Endothelial cell of umbilical vein (primary cell): ENCODE data around the gene ACTN1. TPM values are rescaled to one million over a fixed set of nuclear protein-coding genes. Genes with fewer than 3 reads are reported as not detected.
A peak's percentile ranks its signal among the peaks of the same experiment; 100 is the strongest.

Experiments
- BruUV-seq: library from RNA; stranded (reverse); fragments of 400-500 nt; replicated peaks from 2 replicates; lab custom pipeline; 2021; lab: Mats Ljungman, UMichigan
- CTCF ChIA-PET: fragments of 300-600, 350-600 bp; sonication (Branson Sonifier 250); formaldehyde crosslinking; loops from one replicate; lab custom pipeline; 2021; ENCODE audit warnings: antibody characterized with exemption, inconsistent platforms; lab: Charles Lee
- POLR2A ChIA-PET: fragments of 300-600, 350-600 bp; sonication (Branson Sonifier 250); formaldehyde crosslinking; loops from one replicate; lab custom pipeline; 2021; ENCODE audit warnings: antibody characterized with exemption, inconsistent platforms; lab: Charles Lee
- DNase-seq: peaks from one replicate; pipeline ENCODE4 v3.0.0-alpha.2; 2011; ENCODE audit warnings: low read depth, low spot score
- FAIRE-seq: peaks from 2 replicates; lab custom pipeline; 2011; peaks lifted over from hg19 to GRCh38; lab: Jason Lieb, UNC
- H2AFZ ChIP-seq: 2 replicates; pipeline ENCODE4 v1.6.0; 2012; ENCODE audit warnings: low read depth, low read length, control low read depth, inconsistent platforms
- H3K27ac ChIP-seq: 2 replicates; pipeline ENCODE4 v1.5.1; 2011; ENCODE audit warnings: low read depth, mild to moderate bottlenecking, control low read depth, low read length, moderate library complexity; ENCODE audit not compliant: insufficient read depth
- H3K27me3 ChIP-seq, 2 experiments: 2 replicates each; pipeline versions ENCODE4 v1.6.0 to v1.6.1; 2011; ENCODE audit warnings: low read length in 2 of 2, mixed read lengths in 1 of 2; ENCODE audit not compliant: control insufficient read depth in 2 of 2, insufficient read depth in 2 of 2
- H3K36me3 ChIP-seq, 2 experiments: 2 replicates in 1 of 2; 3 replicates in 1 of 2; pipeline ENCODE4 v1.5.1; 2011; ENCODE audit warnings: low read length in 2 of 2, mild to moderate bottlenecking in 1 of 2, moderate library complexity in 1 of 2; ENCODE audit not compliant: control insufficient read depth in 2 of 2, insufficient read depth in 2 of 2; ENCODE audit errors: extremely low read depth in 1 of 2
- H3K4me1 ChIP-seq: 3 replicates; pipeline ENCODE4 v1.5.1; 2011; ENCODE audit warnings: mild to moderate bottlenecking, low read length; ENCODE audit not compliant: control insufficient read depth, insufficient read depth; ENCODE audit errors: extremely low read depth
- H3K4me2 ChIP-seq: 2 replicates; pipeline ENCODE4 v1.6.1; 2011; ENCODE audit warnings: low read length, control low read depth, mixed read lengths; ENCODE audit not compliant: insufficient read depth
- H3K4me3 ChIP-seq, 3 experiments: fragments of 200-600 bp in 1 of 3; sonication (generic), shearing (Covaris generic) in 1 of 3; replicated peaks in 1 of 3; 2 replicates each; pipeline ENCODE4 v1.5.1; 2011 to 2016; ENCODE audit warnings: control low read depth in 3 of 3, low read length in 3 of 3, mild to moderate bottlenecking in 2 of 3, inconsistent platforms in 1 of 3, low read depth in 1 of 3, moderate library complexity in 1 of 3; ENCODE audit not compliant: insufficient read depth in 1 of 3
- H3K79me2 ChIP-seq: 2 replicates; pipeline ENCODE4 v1.6.0; 2012; ENCODE audit warnings: low read length, inconsistent platforms; ENCODE audit not compliant: control insufficient read depth, insufficient read depth
- H3K9ac ChIP-seq: replicated peaks from 2 replicates; pipeline ENCODE3; 2011; ENCODE audit warnings: low read length, control low read depth; ENCODE audit not compliant: insufficient read depth; ENCODE audit errors: extremely low read depth
- H3K9me1 ChIP-seq: replicated peaks from 3 replicates; pipeline ENCODE4 v1.6.0; 2011; ENCODE audit warnings: mild to moderate bottlenecking, low read length; ENCODE audit not compliant: control insufficient read depth, insufficient read depth; ENCODE audit errors: extremely low read depth
- H3K9me3 ChIP-seq: replicated peaks from 2 replicates; pipeline ENCODE4 v1.5.1; 2012; ENCODE audit warnings: low read length, inconsistent platforms; ENCODE audit not compliant: control insufficient read depth, insufficient read depth
- H4K20me1 ChIP-seq: replicated peaks from 2 replicates; pipeline ENCODE3; 2011; ENCODE audit warnings: mild to moderate bottlenecking, low read length; ENCODE audit not compliant: control insufficient read depth, insufficient read depth; ENCODE audit errors: extremely low read depth
- CTCF ChIP-seq, 2 donors: IDR thresholded peaks; 1 replicate in 1 of 2; 2 replicates in 1 of 2; pipeline ENCODE4 v1.5.1; 2011; ENCODE audit warnings: low read length in 2 of 2, mild to moderate bottlenecking in 2 of 2, moderate library complexity in 2 of 2, control low read depth in 1 of 2, inconsistent platforms in 1 of 2, low read depth in 1 of 2; ENCODE audit not compliant: insufficient read depth in 1 of 2; ENCODE audit errors: extremely low read depth in 1 of 2
- EZH2 ChIP-seq: IDR thresholded peaks from 2 replicates; pipeline ENCODE4 v1.6.1; 2012; ENCODE audit warnings: borderline replicate concordance, low read depth, mild to moderate bottlenecking, moderate library complexity, low read length, inconsistent platforms; ENCODE audit not compliant: severe bottlenecking
- FOS ChIP-seq: IDR thresholded peaks from 2 replicates; pipeline ENCODE4 v1.6.1; 2011; ENCODE audit warnings: mild to moderate bottlenecking, low read length, moderate library complexity, borderline replicate concordance; ENCODE audit not compliant: insufficient read depth
- GATA2 ChIP-seq: IDR thresholded peaks from 2 replicates; pipeline ENCODE4 v1.7.0; 2011; ENCODE audit warnings: low read depth, mild to moderate bottlenecking, moderate library complexity, mixed read lengths, low read length; ENCODE audit not compliant: insufficient read length, insufficient read depth
- JUN ChIP-seq: IDR thresholded peaks from 2 replicates; pipeline ENCODE4 v1.6.1; 2011; ENCODE audit warnings: borderline replicate concordance, low read depth; ENCODE audit not compliant: insufficient read length, insufficient read depth
- MYC ChIP-seq: IDR thresholded peaks from one replicate; pipeline ENCODE4 v1.6.1; 2011; ENCODE audit warnings: mild to moderate bottlenecking, low read depth, low read length
- POLR2A ChIP-seq: IDR thresholded peaks from 2 replicates; pipeline ENCODE4 v1.6.1; 2012; ENCODE audit warnings: low read depth, mild to moderate bottlenecking, control low read depth, low read length
- POLR2AphosphoS5 ChIP-seq: IDR thresholded peaks from 2 replicates; pipeline ENCODE4 v1.6.1; 2012; ENCODE audit warnings: low read depth, mild to moderate bottlenecking, control low read depth, low read length, moderate library complexity; ENCODE audit not compliant: insufficient read depth
- dilution Hi-C: fragments of 300-500 bp; cut with MboI; formaldehyde crosslinking; loops from one replicate; pipeline ENCODE4 v1.15.0; 2019; ENCODE audit warnings: low sequenced_read_pairs; ENCODE audit not compliant: extremely low pct_ligation_motif_present
- intact Hi-C: fragments of 100-400 bp; cut with micrococcal nuclease; formaldehyde crosslinking; loops from one replicate; pipeline ENCODE4 v1.10.0; 2022
- polyA plus RNA-seq, 4 experiments: library from polyadenylated mRNA; depleted of rRNA in 3 of 4; stranded (reverse) in 3 of 4; unstranded in 1 of 4; fragments of >200 nt; gene quantifications; 2 replicates each; pipeline versions ENCODE4 v1.2.1 to v1.2.3, GENCODE V29; 2011 to 2012; ENCODE audit warnings: missing spikeins in 1 of 4
- total RNA-seq: library from RNA; stranded (reverse); gene quantifications from 2 replicates; pipeline ENCODE4 v1.2.3, GENCODE V29; 2021
- TF ChIP-seq, protein P1 (sequence below): IDR thresholded peaks from 2 replicates; pipeline ENCODE4 v1.6.1; 2011; ENCODE audit not compliant: insufficient read depth, insufficient read length

ACTN1 gene
- total and polyA plus RNA-seq, 2 donors (not counting 3 experiments of a cell fraction or from before 2014, with no cell fraction given): 442 to 463 TPM

DNA sequence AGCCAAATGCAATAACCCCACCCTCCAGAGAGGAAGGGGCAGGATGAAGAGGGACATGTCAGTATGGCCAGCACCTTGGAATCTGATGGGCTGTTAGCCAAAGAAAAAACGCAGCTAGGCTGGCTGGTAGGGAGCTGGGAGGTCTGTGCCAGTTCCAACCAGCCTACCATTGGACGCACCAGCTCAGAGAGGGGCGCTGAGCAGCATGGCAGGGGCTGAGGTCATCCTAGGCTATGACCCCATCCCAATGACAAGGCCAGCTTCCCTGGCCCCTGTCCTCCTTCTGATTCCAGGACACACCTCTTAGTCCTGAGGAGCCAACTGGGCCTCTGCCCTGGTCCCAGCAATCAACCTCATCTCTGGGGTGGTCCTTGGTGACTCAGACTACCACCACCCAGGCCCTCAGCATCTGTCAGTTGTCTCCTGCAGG is 12.2 kb downstream of the ACTN1 start:
- dilution Hi-C loops (no loop called here), intact Hi-C loops (no loop called here)
- CTCF ChIA-PET: interaction anchor here (1.3 to 1.5 kb wide), 3 partner anchors 31 to 135 kb away, joined by 3 to 5 read pairs (median 3); no protein-coding TSS in a partner anchor
- DNase-seq: peak; percentile 39
- Histone ChIP-seq H3K4me3 (no peak overlapping the region), H3K79me2 (peaks cover 100% of the 10 kb centered on the region), H3K4me1 (peaks cover 73% of the 10 kb centered on the region), H3K9me1 (no peaks in the 10 kb centered on the region), H3K4me2 (peak overlapping the region; percentile 15), H3K36me3 (peaks cover 0 to 17% of the 10 kb centered on the region in 2 experiments), H3K9ac (no peak overlapping the region), H3K9me3 (no peaks in the 10 kb centered on the region), H3K27ac (peak overlapping the region; percentile 13), H3K27me3 (no peaks in the 10 kb centered on the region), H4K20me1 (peaks cover 2% of the 10 kb centered on the region), H2AFZ (no peak overlapping the region)
- TF ChIP-seq MYC (no peak), GATA2 (peak; percentile 76), POLR2AphosphoS5 (no peak), FOS (no peak)
- FAIRE-seq: peak; percentile 66
- no TSS peak for BruUV-seq
- POLR2A ChIA-PET: interaction anchor here (1.4 kb wide), 1 partner anchor 9 kb away, joined by 3 read pairs; no protein-coding TSS in a partner anchor

GRCh38 chr14:68965261-68965761 is 13.8 kb downstream of the ACTN1 start:
- H3K79me2 ChIP-seq: peaks cover 100% of the 10 kb centered on the region
- H3K27me3 ChIP-seq: no peaks in the 10 kb centered on the region
- no peak for TF ChIP-seq POLR2A
- no peak for TF ChIP-seq JUN
- no peak for TF ChIP-seq FOS
- TF ChIP-seq POLR2AphosphoS5: no peak
- TF ChIP-seq CTCF (IDR thresholded peaks at IDR 0.05; ENCODE audit: extremely low read depth in 1 of 2, insufficient read depth in 1 of 2, low read depth in 1 of 2, low read length in 2 of 2): no peak
- TF ChIP-seq EZH2: no peak
- TF ChIP-seq, protein P1, sequence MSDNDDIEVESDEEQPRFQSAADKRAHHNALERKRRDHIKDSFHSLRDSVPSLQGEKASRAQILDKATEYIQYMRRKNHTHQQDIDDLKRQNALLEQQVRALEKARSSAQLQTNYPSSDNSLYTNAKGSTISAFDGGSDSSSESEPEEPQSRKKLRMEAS: no peak
- TF ChIP-seq GATA2: no peak
- TF ChIP-seq MYC: no peak
- no peak overlapping the region for H3K9ac ChIP-seq
- BruUV-seq: no TSS peak
- H2AFZ ChIP-seq: no peak overlapping the region
- no peak overlapping the region for H3K4me3 ChIP-seq
- DNase-seq (no peak), FAIRE-seq (peak; percentile 4)
- peaks cover 59% of the 10 kb centered on the region for H3K4me1 ChIP-seq
- peaks cover 0 to 16% of the 10 kb centered on the region in 2 experiments for H3K36me3 ChIP-seq
- no peak overlapping the region for H3K4me2 ChIP-seq
- no peaks in the 10 kb centered on the region for H3K9me3 ChIP-seq
- intact Hi-C loops: no loop called here
- no peaks in the 10 kb centered on the region for H3K9me1 ChIP-seq
- POLR2A ChIA-PET: no interaction called here
- dilution Hi-C loops: no loop called here
- H4K20me1 ChIP-seq: peaks cover 2% of the 10 kb centered on the region
- CTCF ChIA-PET: interaction anchor here (1.3 to 1.4 kb wide), 2 partner anchors 24 to 43 kb away, joined by 3 read pairs; no protein-coding TSS in a partner anchor
- H3K27ac ChIP-seq: no peak overlapping the region
